Measurements from ENCODE around the gene TMEM178B. TPM values are rescaled to one million over a fixed set of nuclear protein-coding genes. Genes with fewer than 3 reads are reported as not detected.

The TMEM178B gene
- polyA plus RNA-seq, 1 donor from 2014 or later: 40.7 TPM

GRCh38 chr7:141027043-141027442 is 46.8 kb upstream of the TMEM178B start:
- Histone ChIP-seq H3K27me3 (ENCODE audit: insufficient read depth, low read depth, low read length) (no peaks in the 10 kb centered on the region), H2AFZ (ENCODE audit: low read depth, low read length) (no peak overlapping the region), H3K36me3 (ENCODE audit: insufficient read depth, low read length) (no peaks in the 10 kb centered on the region), H3K4me2 (ENCODE audit: low read length) (no peak overlapping the region), H3K27ac (ENCODE audit: low read length) (no peak overlapping the region), H3K9me3 (ENCODE audit: low read length) (peaks cover 10% of the 10 kb centered on the region), H3K9me2 (ENCODE audit: insufficient read depth, low read length) (no peaks in the 10 kb centered on the region), H3K79me2 (replicated peaks; ENCODE audit: insufficient read depth, low read length) (no peaks in the 10 kb centered on the region), H4K20me1 (ENCODE audit: insufficient read depth) (no peaks in the 10 kb centered on the region), H3F3A (ENCODE audit: insufficient read depth, low read length, poor library complexity, severe bottlenecking) (no peaks in the 10 kb centered on the region), H3K9ac (ENCODE audit: low read length) (no peak overlapping the region), H3K4me3 (ENCODE audit: low read length) (no peak overlapping the region)
- TF ChIP-seq EZH2 (IDR thresholded peaks at IDR 0.05; ENCODE audit: borderline replicate concordance, insufficient read depth, low read length, poor library complexity, severe bottlenecking) (no peak), REST (IDR thresholded peaks at IDR 0.05; ENCODE audit: borderline replicate concordance) (no peak), MXI1 (conservative IDR thresholded peaks at IDR 0.05; ENCODE audit: poor library complexity, severe bottlenecking) (no peak), RAD21 (conservative IDR thresholded peaks at IDR 0.05) (no peak), CTCF (IDR thresholded peaks at IDR 0.05; ENCODE audit: poor library complexity, severe bottlenecking) (no peak), POLR2AphosphoS5 (IDR thresholded peaks at IDR 0.05) (no peak), SMC3 (conservative IDR thresholded peaks at IDR 0.05; ENCODE audit: poor library complexity) (no peak), TAF1 (IDR thresholded peaks at IDR 0.05; ENCODE audit: low read depth) (no peak), EP300 (conservative IDR thresholded peaks at IDR 0.05; ENCODE audit: poor library complexity, severe bottlenecking) (no peak)

GRCh38 chr7:141028767-141029166 is 45.1 kb upstream of the TMEM178B start:
- no peaks in the 10 kb centered on the region for H4K20me1 ChIP-seq (ENCODE audit: insufficient read depth)

More at GRCh38 chr7:141028767-141029166, 45.1 kb upstream of the TMEM178B start:
- H3K9me3 ChIP-seq (ENCODE audit: low read length): peaks cover 10% of the 10 kb centered on the region
- no peaks in the 10 kb centered on the region for H3K36me3 ChIP-seq (ENCODE audit: insufficient read depth, low read length)
- H3K9ac ChIP-seq (ENCODE audit: low read length): no peak overlapping the region
- TF ChIP-seq POLR2AphosphoS5 (IDR thresholded peaks at IDR 0.05) (no peak), RAD21 (conservative IDR thresholded peaks at IDR 0.05) (no peak), EP300 (conservative IDR thresholded peaks at IDR 0.05; ENCODE audit: poor library complexity, severe bottlenecking) (no peak), TAF1 (IDR thresholded peaks at IDR 0.05; ENCODE audit: low read depth) (no peak), CTCF (IDR thresholded peaks at IDR 0.05; ENCODE audit: poor library complexity, severe bottlenecking) (no peak), EZH2 (IDR thresholded peaks at IDR 0.05; ENCODE audit: borderline replicate concordance, insufficient read depth, low read length, poor library complexity, severe bottlenecking) (no peak), MXI1 (conservative IDR thresholded peaks at IDR 0.05; ENCODE audit: poor library complexity, severe bottlenecking) (no peak), REST (IDR thresholded peaks at IDR 0.05; ENCODE audit: borderline replicate concordance) (no peak), SMC3 (conservative IDR thresholded peaks at IDR 0.05; ENCODE audit: poor library complexity) (no peak)
- no peaks in the 10 kb centered on the region for H3K9me2 ChIP-seq (ENCODE audit: insufficient read depth, low read length)
- no peak overlapping the region for H3K4me3 ChIP-seq (ENCODE audit: low read length)
- H3K27ac ChIP-seq (ENCODE audit: low read length): no peak overlapping the region
- no peak overlapping the region for H2AFZ ChIP-seq (ENCODE audit: low read depth, low read length)
- no peaks in the 10 kb centered on the region for H3K27me3 ChIP-seq (ENCODE audit: insufficient read depth, low read depth, low read length)
- no peaks in the 10 kb centered on the region for H3F3A ChIP-seq (ENCODE audit: insufficient read depth, low read length, poor library complexity, severe bottlenecking)
- H3K79me2 ChIP-seq (replicated peaks; ENCODE audit: insufficient read depth, low read length): no peaks in the 10 kb centered on the region
- H3K4me2 ChIP-seq (ENCODE audit: low read length): no peak overlapping the region

Data from neural cell (in vitro differentiated cells).